IMR-90 (cell line): ENCODE data around the gene ZNF610.

Experiments
- BHLHE40 ChIP-seq: fragments of 150-350 bp; IDR thresholded peaks from 2 replicates; pipeline ENCODE4 v1.6.1; 2016; ENCODE audit warnings: mild to moderate bottlenecking, low read depth, low read length
- CEBPB ChIP-seq: IDR thresholded peaks from 2 replicates; pipeline ENCODE4 v1.6.1; 2012; ENCODE audit warnings: low read depth, low read length, improper control_type of control experiment
- CHD1 ChIP-seq: IDR thresholded peaks from 2 replicates; pipeline ENCODE4 v1.6.1; 2012; ENCODE audit warnings: low read depth, low read length, improper control_type of control experiment
- CTCF ChIP-seq: conservative IDR thresholded peaks from 2 replicates; pipeline ENCODE4 v1.5.1; 2012; ENCODE audit warnings: mild to moderate bottlenecking, low read depth, low read length, improper control_type of control experiment
- ELK1 ChIP-seq: fragments of 150-350 bp; IDR thresholded peaks from 2 replicates; pipeline ENCODE4 v1.6.1; 2016; ENCODE audit warnings: low read depth, mild to moderate bottlenecking, low read length, moderate library complexity, borderline replicate concordance
- MAFK ChIP-seq: IDR thresholded peaks from 2 replicates; pipeline ENCODE4 v1.6.1; 2012; ENCODE audit warnings: low read depth, low read length, improper control_type of control experiment
- MAZ ChIP-seq: IDR thresholded peaks from 2 replicates; pipeline ENCODE4 v1.6.1; 2012; ENCODE audit warnings: low read depth, mild to moderate bottlenecking, low read length, improper control_type of control experiment, moderate library complexity, borderline replicate concordance
- MXI1 ChIP-seq: IDR thresholded peaks from 2 replicates; pipeline ENCODE4 v1.6.1; 2012; ENCODE audit warnings: low read depth, mild to moderate bottlenecking, low read length, moderate library complexity, borderline replicate concordance
- POLR2A ChIP-seq: IDR thresholded peaks from 2 replicates; pipeline ENCODE4 v1.6.1; 2012; ENCODE audit warnings: mild to moderate bottlenecking, low read depth, low read length
- RAD21 ChIP-seq: IDR thresholded peaks from 2 replicates; pipeline ENCODE4 v1.6.1; 2012; ENCODE audit warnings: low read length, improper control_type of control experiment
- RCOR1 ChIP-seq: IDR thresholded peaks from 2 replicates; pipeline ENCODE4 v1.6.1; 2012; ENCODE audit warnings: mild to moderate bottlenecking, low read length, improper control_type of control experiment; ENCODE audit not compliant: insufficient replicate concordance
- SMC3 ChIP-seq: fragments of 150-350 bp; IDR thresholded peaks from 2 replicates; pipeline ENCODE4 v1.6.1; 2016; ENCODE audit warnings: low read depth, mild to moderate bottlenecking, antibody characterized with exemption, low read length, moderate library complexity
- USF2 ChIP-seq: fragments of 150-350 bp; IDR thresholded peaks from 2 replicates; pipeline ENCODE4 v1.6.1; 2017; ENCODE audit warnings: mild to moderate bottlenecking, antibody characterized with exemption, low read length, low read depth

- TF ChIP-seq POLR2A (peak; percentile 80), CTCF (no peak), MAFK (no peak), BHLHE40 (no peak), RCOR1 (no peak), ELK1 (no peak), RAD21 (no peak), MAZ (peak; percentile 91), CEBPB (peak; percentile 35; the same call in 1 of the 2 replicates), SMC3 (no peak), MXI1 (no peak), CHD1 (no peak), USF2 (no peak)
Observed at GRCh38 chr19:52397310-52398080, 61.5 kb downstream of the ZNF610 start, which contains the start of gene ZNF528.
